ENCODE measurements around the gene PDE6B.
"Not testable (repeated sequence)": the region's sequence is repeated elsewhere in the genome, so short reads cannot be mapped to it uniquely, and the experiment has no call there.

Gene PDE6B

DNA sequence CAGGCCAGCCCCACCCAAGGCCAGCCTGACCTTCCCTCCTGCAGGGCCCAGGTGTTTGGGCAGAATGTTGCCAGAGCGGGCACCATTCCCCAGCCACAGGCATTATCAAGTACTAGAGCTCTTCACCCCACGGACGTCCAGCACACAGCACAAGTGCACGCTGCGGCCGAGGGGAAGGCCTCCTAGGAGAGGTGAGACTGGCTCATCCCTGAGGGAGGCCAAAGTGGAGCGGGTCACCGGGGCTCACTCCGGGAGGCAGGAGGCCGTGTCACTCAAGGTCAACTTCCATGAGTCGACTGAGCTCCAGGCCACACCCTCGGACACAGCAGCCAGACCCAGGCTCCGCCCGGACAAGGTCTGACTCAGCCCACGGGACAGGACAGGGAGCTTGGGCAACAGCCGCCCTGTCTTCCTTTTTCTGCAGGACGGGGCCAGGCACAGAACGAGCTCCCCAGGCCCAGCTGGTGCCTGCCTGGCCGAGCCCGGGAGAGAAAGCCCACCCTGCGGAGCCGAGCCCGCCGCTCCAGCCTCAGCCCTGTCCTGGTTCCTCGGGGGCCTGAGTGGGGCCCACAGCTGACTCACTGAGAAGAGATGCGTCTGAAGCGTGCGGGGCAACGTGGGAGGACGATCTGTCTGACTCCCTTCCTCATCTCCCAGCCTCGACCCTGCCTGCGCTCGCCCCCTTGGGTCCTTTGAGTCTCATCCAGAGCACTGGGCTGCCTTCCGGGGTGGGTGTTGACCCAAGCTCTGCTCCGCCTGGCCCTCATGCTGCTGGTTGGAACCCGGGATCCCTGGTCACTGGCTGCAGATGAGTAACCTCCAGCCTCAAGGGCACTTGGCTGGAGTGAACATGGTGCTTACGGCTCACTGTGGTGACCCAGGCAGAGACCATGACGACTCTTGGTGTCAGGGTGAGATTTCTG is 61.9 kb downstream of the PDE6B start:
- DNase-seq: no peak

DNA sequence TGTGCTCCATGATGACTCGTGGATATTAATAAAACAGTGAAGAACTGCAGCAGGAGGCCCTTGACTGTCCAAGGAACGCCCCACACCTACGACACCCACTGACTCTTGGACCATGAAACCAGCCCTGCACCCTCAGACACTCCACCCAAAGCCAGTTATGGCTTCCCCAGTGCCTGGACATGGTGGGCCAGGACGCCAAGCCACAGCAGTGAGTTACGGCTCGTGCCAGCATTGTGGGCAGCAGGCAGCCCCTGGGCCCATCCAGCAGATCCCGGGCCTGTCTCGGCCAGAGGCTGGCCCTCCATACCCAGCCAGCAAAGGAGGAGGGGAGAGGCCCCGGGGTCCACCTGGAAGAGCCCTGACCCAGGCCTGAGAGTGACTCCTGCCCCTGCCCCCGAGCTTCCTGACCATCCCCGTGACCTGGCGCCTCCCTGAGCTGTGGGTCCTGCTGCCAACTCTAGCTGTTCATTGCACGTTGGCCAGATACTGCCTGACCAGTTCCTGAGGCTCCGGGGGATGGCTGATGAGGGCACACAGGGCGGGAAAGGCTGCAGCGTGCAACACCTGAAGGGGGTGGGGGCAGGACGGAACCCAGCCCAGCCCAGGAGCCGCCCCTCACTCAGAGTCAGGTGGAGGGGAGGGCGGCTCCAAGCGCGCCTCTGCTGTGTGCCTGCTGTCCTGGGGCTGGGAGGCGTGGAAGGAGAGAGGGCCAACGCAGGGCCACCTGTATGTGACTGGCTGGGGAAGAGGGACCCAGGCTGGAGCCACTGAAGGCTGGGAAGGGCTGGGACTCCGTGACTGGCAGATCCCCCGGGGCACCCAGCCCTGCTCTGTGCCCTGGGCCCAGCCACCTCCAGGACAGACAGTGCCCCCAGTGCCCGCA is 62.8 kb downstream of the PDE6B start:
- DNase-seq: no peak

GRCh38 chr4:688854-689681 is 63.7 kb downstream of the PDE6B start, which contains the start of gene SLC49A3:
Gene SLC49A3 (minus strand): TSS chr4:689151. CDS start chr4:689127, 24 bp downstream.
- no peak for DNase-seq

- no peak for DNase-seq
These were observed 64.3 kb downstream of the PDE6B start for GRCh38 chr4:689723-690122.

- DNase-seq: no peak
These were observed 67.6 kb downstream of the PDE6B start for GRCh38 chr4:692771-693554.

GRCh38 chr4:694341-694940 is 69.1 kb downstream of the PDE6B start:
- not testable (repeated sequence) for DNase-seq

GRCh38 chr4:699816-700580 is 74.6 kb downstream of the PDE6B start:
- no peak for DNase-seq

DNA sequence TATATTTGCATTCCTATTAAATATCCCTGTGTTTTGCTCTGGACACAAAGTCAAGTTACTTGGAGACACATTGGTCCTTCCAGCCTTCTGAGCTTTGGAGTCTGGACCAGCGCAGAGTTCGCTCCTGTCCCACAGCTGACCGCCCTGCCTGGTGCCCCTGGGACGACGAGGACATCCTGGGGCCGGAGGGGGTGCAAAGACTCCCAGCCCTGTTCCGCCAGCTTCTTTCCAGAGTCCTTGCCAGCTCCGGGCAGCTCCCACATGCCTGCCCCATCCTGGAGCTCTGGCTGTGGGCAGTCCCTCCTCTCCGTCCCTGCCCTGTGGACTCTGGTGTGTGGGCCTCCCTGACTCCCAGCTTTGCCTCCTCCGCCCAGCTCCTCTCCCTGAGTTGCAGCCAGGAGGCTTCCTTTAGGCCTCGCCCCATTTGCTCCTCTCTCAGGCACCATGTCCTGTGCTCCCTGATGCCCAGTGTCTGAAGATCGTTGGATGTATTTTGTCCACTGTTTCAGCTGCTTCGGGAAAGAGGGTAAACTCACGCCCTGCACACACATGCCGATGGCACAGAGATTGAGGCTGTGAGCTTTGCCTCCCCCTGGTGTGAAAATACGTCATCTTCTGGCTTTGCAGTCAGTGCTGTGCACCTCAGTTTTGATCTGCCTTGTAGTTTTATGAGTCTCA is 75.4 kb downstream of the PDE6B start:
- no peak for DNase-seq

GRCh38 chr4:702618-703048 is 77.3 kb downstream of the PDE6B start:
- no peak for DNase-seq

DNA sequence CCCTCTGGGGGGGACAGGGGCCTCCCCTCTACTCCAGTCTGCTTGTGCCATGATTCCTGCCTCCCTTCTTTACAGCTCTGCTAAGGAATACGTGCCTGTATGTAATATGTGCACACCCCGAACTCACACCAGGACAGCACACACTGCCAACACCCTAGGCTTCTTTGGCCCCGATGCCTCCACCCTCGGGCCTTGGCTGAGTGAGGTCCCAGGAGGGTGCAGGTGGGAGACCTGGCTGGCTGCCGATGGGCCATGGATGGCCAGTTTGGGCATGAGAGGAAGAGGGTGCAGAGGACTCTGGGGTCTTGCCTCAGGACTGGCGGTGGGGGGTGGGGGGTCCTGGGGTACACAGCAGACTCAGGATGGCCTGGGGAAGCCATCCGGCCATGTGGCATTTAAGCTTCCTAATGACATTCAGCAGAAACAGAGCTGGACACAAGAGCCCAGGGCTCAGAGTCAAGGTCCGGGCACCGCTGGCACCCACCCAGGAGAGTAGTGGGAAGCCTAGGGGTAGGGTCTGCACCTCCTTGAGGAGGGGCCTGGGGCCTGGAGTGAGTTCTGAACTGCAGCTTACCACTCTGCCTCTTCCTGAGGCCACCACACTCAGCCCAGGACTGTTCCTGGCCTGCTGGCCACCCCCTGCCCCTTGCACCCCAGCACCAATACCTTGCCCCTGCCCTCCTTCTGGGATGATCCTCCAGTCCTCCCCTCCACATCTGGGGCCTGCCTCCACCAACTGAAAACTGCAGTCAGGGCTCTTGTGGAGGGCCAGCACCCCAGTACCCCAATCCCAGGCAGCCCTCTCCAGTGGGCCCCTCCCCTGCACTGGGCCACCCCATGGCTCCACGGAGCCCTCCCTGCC is 78.2 kb downstream of the PDE6B start:
- DNase-seq: no peak

DNA sequence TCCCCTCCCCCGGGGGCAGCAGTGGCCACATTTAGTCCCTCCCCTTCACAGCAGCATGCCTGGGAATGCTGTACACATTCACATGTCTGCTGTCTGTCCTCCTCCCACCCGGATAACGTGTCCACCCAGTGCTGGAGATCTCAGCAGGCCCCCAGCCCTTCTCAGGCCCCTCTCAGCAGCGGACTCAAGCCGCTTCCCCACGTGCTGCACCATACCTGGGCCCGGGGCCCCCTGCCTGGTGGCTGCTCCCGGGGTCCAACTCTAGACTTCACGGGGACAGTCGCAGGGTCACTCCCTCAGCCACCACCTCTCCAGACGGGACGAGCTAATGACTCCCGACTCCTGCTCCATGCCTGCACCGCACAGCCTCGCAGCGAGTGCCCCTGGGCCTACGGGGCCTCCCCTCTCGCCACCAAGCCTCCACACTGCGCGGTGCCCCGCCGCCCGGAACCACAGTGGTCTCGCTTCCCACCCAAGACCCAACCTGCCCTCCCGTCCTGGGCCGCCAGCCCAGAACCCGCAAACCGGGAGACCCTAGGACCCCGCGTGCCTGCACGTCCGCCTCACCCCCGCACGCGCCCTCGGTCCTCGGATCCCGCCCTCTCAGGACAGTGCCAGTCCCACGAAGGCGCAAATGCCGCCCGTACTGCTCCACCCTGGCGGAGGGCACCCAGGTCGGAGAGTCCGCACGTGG is 79.0 kb downstream of the PDE6B start:
- DNase-seq: no peak

GRCh38 chr4:704971-705277 is 79.6 kb downstream of the PDE6B start:
- no peak for DNase-seq

DNA sequence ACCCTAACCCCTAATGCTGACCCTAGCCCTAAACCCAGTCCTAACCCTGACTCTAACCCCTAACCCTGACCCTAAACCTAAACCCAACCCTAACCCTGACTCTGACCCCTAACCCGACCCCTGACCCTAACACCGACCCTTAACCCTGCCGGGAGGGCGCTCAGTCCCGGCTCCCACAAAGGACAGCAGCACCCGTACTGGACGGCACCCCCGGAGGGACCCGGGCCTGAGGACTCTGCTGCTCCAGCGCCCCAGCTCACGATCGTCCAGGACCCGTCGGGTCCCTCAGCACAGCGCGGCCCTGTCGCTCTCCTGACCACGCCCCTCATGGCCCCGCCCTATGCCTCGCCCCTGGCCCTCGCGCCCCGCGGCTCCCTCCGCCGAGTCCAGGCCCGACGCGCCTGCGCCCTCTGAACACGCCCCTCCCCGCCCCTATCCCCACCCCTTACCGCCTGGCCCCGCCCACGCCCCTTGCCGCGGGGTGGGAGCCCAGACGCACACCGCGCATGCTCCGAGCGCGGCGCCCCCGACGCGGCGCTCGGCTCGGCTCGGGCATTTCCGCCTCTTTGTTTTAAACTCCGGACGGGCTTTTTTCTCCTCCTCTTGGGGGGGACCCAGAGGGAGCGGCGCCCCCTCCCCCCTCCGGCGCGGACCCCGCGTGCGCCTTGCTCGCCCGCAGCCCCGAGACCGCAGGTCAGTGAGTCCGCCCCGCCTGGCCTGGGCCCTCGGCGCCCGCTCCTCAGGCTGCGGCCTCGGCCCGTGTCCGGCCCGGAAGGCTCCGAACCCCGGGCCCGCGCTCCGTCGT is 80.1 kb downstream of the PDE6B start, which contains the start of gene PCGF3:
Gene PCGF3, plus strand, starts transcription at position 555 of the 805 bp plus-strand sequence. CDS start 27,849 bp downstream, outside the sequence.
- peak; percentile 97 for DNase-seq

DNA sequence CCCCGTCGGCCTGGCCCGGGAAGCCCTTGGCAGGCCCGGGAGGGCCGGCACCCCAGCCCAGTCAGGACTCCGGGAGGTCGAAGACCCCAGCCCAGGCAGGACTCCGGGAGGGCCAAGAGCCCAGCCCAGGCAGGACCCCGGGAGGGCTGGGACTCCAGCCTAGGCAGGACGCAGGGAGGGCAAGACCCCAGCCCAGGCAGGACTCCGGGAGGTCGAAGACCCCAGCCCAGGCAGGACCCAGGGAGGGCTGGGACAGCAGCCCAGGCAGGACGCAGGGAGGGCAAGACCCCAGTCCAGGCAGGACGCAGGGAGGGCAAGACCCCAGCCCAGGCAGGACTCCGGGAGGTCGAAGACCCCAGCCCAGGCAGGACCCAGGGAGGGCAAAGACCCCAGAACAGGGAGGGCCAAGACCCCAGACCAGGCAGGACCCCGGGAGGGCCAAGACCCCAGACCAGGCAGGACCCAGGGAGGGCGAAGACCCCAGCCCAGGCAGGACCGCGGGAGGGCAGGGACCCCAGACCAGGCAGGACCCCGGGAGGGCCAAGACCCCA is 80.8 kb downstream of the PDE6B start:
- DNase-seq: not testable (repeated sequence)

- DNase-seq: no peak
These were observed 81.6 kb downstream of the PDE6B start for GRCh38 chr4:706834-707598.

- DNase-seq: no peak
These were observed 82.7 kb downstream of the PDE6B start for GRCh38 chr4:707929-708630.

All from activated T-cell treated with anti-CD3 and anti-CD28 coated beads, Interleukin-2, amount 50 U/mL, for 1 hour (primary cell).